HG03280 (cell line): ENCODE measurements around the gene MNAT1.
A peak's percentile ranks its signal among the peaks of the same experiment; 100 is the strongest.
"Not testable (repeated sequence)": the region's sequence is repeated elsewhere in the genome, so short reads cannot be mapped to it uniquely, and the experiment has no call there.

Experiments
- ATAC-seq: cut with Tn5 transposase; IDR thresholded peaks from one replicate; pipeline ENCODE4 v1.9.1; 2021; ENCODE audit warnings: mild to moderate bottlenecking, moderate library complexity; ENCODE audit not compliant: unreplicated experiment

Gene MNAT1

DNA sequence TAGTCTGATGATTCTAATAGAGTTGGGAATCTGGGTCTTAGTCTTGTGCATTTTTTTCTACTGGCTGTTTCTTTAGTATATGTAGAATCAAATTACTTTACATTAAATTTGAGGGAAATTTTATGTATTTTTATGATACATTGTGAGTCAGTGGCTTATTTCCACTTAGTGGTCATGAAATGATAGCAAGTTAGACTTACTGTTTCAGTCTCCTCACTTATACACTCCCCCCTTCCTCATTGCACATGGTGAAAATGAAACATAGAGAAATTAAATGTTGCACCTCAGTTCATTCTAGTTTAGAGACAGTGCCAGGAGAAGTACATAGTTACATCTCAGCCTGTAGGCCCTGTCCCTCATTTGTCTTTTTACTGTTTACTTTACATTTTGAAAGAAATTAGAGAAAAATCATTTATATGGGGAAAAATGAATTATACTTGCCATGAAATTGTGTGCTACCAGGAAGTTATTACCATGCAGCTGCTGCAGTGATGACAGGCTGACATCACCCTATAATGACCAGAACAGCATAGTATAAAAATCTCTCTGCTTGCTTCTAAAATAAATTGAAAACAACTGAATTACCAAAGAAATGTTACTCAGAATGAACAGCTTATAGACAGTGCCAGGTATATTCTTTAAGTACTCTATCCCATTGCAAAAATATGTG lies 133.1 kb downstream of the MNAT1 start:
- ATAC-seq: no peak

DNA sequence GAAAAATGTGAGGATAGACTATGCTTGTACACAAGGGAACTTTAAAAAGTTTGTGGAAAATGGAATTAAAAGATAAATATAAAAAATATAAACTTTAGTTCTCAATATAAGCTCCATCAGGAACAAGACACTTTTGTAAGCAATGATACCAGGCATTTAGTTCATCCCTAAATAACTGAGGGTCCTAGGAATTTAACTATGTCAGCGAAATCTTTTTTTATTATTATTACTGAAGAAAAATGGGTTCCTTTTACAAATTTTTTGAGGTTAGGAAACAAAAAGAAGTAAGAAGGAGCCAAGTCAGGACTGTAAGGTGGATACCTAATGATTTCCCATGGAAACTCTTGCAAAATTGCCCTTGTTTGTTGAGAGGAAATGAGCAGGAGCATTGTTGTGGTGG lies 143.6 kb downstream of the MNAT1 start:
- ATAC-seq: no peak

DNA sequence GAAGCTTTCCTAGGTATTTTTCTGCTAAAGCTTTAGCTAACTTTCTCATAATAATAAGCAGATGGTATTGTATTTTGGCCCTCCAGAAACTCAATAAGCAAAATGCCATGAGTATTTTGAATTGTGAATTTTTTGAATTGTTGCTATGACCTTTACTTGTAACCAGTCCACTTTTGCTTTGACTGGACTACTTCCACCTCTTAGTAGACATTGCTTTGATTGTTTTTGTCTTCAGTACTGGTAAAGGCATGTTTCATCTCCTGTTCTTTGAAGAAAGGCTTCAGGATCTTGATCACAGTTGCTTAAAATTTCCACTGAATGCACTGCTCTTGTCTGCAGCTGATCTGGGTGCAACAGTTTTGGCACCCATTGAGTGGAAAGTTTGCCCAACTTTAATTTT lies 144.0 kb downstream of the MNAT1 start:
- ATAC-seq: no peak

DNA sequence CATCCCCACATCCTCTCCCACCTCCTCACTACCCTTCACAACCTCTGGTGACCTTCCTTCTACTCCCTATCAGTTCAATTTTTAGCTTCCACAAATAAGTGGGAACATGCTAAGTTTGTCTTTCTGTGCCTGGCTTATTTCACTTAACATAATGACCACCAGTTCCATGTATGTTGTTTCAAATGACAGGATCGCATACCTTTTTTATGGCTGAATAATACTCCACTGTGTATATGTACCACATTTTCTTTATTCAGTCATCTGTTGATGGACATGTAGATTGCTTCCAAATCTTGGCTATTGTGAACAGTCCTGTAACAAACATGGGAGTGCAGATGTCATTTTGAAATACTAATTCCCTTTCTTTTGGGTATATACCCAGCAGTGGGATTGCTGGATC lies 147.7 kb downstream of the MNAT1 start:
- ATAC-seq: no peak

DNA sequence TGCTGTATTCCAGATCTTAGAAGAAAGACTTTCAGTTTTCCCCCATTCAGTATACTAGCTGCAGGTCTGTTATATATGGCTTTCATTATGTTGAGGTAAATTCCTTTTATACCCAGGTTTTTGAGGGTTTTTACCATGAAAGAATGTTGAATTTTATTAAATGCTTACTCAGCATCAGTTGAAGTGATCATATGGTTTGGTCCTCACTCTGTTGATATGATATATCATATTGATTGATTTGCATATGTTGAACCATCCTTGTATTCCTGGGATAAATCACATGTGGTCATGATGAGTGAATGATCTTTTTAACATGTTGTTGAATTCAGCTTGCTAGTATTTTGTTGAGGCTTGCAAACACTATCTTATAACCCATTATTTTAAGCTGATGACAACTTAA lies 149.6 kb downstream of the MNAT1 start:
- no peak for ATAC-seq

DNA sequence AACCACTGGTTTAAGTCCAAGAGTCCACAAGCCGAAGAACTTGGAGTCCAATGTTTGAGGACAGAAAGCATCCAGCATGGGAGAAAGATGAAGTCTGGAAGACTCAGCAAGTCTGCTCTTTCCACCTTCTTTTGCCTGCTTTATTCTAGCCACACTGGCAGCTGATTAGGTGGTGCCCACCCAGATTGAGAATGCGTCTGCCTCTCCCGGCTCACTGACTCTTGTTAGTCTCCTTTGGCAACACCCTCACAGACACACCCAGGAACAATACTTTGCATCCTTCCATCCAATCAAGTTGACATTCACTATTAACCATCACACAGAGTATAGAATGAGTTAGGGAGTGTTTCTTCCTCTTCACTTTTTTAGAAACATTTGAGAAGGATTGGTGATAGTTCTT lies 156.1 kb downstream of the MNAT1 start:
- not testable (repeated sequence) for ATAC-seq

DNA sequence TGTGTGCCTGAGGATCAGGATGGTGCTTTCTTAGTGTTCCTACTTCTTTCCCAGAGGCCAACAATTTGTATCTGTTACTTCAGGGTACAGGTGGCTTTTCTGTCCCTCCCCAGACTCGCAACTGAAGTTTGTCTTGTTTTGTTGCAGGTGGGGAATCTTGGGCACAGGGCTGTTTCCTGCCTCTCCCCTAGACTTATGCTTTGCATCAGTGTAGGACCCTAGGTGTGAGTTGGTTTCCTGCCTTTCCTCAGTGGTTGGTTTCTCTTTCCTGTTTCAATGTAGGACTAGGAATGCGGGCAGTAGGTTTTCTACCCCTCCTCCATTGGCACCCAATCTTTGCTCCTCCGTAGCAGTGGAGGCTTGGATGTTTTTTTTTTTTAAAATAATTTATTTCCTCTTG lies 159.3 kb downstream of the MNAT1 start:
- ATAC-seq: no peak

DNA sequence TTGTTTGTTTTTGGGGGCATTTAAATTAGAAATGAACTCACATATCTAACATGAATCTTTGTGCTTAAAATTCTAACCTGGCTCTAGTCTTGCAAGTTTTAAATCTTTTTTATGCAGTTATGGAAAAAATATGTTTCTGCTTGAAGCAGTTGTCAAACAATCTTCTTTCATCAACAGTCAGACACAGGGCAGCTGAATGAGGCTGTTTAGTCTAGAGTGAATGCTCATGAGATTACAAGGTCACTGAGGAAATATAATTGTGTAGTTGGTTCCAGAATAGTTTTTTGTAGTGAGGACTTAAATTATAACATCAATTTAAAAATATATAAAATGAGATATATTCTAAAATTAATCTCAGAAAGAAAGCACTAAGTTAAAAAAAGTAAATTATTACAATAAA lies 169.8 kb downstream of the MNAT1 start:
- ATAC-seq: no peak

DNA sequence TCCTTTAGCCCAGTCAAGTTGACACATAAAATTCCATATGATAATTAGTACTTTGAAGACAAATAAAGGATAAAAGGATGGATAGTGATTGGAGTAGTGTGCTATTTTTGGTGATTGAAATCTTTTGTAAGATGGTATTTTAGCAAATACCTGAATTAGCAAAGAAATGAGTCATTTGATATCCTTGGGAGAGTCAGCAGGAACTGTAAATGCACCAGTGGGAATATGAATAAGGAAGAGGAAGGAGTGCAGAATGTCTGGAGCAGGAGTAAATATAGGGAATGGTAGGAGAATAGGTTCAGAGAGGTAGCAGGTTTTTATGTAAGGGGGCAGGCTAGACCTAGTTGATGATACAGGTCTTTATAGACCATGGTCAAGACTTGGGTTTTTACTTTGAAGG lies 171.4 kb downstream of the MNAT1 start:
- ATAC-seq: no peak

DNA sequence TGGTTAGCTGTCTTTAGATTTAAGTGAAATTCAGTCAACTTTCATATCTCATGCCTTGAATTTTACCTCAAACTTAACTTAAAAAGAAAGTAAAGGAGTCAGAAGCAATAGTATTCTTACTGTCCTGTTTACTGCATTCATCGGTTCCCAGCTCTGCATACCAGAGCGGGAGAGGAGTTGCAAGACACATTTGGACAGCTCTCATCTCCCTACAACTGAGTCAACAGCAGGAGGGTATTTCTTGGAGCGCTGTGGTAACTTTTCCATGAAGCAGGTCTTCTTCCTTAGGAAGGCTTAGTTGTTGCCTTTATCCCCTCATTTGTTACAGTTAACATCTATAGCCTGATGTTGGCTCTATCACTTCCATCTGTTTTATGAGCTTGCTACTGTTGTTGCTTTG lies 181.2 kb downstream of the MNAT1 start:
- no peak for ATAC-seq

DNA sequence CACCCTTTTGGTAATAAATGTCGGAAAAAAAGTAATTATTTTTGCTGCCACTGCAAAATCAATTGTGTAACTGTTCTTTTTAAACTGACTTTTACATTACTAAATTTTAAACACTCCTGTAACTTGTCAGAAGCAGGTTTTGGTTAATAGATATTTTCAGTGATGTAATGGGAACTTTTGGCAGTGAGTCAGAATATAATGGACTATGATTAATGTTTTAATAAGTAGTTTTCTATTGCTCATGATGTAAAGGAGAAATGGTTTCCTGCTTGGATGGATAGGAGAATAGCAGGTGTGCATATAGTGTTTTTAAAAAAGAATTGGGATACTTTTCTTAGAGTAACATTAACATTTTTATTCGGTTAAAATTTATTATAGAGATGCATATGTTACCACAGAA lies 187.5 kb downstream of the MNAT1 start:
- ATAC-seq: no peak

DNA sequence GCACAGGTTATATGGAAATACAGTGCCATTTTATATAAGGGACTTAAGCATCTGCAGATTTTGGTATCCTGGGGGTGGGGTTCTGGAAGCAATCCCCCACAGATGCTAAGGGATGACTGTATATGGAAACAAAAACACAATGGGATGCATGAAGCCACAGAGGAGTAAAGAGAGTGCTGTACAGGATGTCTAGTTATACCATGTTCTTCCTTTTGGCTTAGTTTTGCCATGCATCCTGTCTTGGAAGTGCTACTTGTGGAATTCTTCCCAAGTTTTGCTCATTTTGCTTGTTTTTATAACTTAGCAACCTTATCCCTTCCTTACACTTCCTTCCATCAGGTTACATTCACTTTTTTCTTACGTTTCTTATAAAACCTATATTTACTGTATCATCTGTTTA lies 190.7 kb downstream of the MNAT1 start:
- ATAC-seq: no peak

DNA sequence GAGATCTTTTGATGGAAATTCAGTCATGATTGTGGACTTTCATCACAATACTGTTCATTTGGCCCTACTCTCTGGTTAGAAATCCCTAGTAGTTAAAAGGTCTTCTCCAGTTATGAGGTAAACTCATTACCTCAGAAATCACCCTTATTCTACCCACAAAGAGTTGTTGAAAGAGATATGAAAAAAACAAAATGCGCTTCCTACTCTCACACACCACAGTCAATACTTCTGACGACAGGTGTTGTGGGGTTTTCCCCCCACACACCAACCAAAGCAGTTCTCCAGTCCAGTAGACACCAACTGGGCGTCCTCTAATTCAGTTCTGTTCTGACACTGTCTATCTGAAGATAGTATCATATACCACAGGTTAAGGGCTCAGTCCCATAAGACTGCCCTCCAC lies 191.4 kb downstream of the MNAT1 start:
- ATAC-seq: peak; percentile 92

DNA sequence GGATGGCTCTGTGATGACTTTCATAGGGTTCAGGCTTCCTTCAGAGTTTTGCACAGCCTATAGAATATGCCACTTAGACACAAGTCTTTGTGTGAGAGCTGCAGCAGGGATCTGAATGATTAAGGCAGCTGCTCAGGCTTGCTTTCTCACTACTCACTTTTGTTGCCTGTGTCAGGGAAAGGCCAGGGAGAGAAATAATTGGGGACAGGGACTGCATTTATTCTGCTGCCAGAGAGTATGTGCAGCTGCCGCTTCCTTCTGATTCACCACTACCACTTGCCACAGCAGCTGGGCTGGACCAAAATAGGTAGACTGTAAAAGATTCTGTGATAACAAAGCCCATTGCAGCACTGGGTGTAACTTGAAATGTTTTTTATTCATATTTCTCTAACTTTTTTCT lies 196.7 kb downstream of the MNAT1 start:
- ATAC-seq: no peak

DNA sequence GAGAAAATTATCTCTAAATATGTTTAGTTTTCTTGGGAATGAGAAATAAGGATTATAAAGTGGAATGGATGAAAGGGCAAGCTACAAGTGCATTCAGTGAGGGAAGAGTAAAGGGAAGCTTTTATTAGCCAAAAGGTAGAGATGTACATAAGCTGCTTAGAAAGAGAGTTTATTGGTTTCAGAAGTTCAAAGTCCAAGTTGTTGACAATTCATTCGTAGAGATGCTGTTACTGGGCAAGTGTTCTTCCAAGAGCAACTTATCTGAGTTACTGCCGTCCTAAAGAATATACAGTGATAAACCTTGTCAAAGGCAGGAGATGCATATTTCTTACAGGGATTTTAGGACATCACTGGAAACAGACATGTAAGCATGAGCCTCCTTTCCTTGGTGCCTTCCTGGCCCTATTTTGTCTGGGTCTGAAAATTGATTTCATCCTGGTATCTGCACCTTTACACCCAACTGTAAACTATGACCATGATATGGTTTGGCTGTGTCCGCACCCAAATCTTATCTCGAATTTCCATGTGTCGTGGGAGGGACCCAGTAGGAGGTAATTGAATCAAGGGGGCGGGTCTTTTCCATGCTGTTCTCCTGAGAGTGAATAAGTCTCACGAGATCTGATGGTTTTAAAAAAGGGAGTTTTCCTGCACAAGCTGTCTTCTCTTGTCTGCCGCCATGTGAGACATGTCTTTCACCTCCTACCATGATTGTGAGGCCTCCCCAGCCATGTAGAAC lies 199.5 kb downstream of the MNAT1 start:
- no peak for ATAC-seq

DNA sequence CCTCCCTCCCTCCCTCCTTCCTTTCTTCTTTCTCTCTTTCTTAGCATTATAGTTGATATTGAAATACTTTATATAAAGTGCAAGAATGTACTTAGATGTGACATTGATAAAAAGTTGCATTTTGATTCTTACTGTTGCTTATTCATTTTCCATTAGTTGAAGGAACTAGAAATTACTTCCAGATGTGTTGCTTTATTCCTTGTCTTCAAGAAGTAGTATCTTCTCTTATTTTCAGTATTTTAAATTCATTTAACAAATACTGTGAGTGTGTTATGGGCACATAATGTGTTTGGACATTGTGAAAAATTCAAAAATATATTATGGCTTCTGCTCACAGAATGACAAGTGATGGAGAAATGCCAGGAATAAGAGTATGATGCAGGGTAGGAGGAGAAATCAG lies 200.8 kb downstream of the MNAT1 start:
- no peak for ATAC-seq

DNA sequence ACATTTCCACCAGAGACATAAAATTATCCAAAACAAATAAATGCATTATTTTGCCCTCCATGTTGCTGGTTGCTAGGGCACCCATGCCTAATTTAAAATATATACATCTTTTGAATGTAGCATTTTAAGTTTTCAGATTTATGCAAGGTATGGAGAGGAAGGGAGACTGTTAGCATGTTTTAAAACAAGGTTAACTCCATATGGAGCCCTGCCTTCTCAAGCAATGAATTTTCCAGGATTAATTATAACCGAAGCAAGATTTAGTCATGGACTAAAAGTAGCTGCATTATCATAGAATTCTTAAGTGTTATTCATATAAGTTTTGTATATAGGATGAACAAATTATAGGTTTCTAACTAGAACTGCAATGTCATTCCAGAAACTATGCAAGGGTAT lies 209.1 kb downstream of the MNAT1 start:
- no peak for ATAC-seq

DNA sequence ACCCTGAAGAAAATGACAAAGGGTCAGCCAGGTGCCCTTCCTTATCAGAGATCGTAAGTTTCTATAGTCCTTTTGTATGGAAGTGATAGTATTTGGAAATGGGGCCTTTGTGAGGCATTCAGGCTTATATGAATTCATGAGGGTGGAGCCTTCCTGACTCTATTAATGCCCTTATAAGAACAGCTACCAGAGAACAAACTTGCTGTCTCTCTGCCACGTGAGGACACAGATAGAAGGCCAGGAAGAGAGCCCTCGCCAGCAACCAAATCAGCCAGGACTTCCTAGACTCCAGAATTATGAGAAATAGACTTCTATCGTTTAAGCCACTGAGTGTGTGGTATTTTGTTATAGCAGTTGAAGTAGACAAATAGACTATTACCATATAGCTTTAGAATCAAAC lies 209.6 kb downstream of the MNAT1 start:
- ATAC-seq: no peak

DNA sequence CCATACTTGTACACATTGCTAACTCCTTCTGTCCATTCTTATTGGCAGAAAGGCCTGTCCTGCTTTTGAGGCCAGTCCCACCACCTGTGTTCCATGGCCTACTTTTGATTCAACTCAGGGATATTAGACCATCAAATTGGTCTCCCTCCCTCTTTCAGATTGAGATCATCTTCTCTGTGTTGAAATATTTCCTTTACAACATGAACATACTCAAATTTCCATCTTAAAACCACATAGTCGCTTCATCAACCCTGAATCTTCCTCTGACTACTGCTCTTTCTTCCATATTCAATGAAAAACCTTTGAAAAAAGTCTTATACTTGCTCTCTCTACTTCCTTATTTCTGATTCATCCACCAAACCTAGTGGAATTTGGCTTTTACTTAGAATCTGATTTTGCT lies 211.4 kb downstream of the MNAT1 start:
- no peak for ATAC-seq

DNA sequence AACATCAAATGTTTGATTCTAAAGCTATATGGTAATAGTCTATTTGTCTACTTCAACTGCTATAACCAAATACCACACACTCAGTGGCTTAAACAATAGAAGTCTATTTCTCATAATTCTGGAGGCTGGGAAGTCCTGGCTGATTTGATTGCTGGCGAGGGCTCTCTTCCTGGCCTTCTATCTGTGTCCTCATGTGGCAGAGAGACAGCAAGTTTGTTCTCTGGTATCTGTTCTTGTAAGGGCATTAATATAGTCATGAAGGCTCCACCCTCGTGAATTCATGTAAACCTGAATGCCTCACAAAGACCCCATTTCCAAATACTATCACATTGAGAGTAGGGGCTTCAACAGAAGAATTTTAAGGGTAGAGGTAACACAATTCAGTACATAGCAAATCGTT lies 212.2 kb downstream of the MNAT1 start:
- ATAC-seq: no peak

DNA sequence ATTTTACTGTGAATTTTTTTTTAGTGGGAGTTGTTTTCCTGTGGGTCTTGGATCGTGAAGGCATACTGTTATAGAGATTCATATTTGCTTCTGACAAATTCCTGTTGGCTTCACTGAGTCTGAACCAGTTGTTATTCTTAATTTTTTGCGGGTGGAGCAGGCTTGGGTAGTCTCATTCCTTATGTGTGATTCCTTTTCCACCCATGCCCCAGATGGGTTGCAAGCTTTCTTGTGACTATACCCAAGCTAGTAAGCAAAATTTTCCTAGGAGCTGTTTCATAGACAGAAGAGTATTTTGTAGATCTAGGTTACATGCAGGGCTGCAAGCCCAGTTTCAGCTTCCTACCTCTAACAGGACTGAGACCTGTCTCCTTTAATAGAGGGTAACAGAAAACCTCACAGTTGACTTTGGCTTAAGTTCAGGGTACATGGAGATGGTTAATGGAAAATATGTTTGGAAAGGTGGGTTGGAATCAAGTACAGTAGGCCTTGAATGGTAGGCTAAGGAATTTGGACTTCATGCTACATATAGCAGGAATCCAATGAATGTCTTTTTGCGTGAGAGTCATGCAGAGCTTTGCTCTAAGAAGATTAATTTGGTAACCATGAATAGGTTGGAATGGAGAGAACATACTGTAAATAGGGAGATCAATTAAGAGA lies 217.3 kb downstream of the MNAT1 start:
- ATAC-seq: no peak

DNA sequence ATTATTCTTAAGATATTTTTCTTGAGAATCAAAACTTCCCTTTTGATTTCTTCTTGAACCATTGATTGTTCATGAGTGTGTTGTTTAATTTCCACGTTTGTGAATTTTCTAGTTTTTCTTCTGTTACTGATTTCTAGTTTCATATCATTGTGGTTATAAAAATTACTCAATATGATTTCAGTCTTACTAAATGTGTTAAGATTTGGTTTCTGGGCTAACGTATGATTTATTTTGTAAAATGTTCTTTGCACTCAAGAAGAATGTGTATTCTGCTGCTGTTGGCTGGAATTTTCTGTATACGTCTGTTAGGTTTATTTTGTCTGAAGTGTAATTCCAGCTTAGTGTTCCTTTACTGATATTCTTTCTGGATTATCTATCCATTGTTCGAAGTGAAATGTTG lies 221.6 kb downstream of the MNAT1 start:
- no peak for ATAC-seq
